Prostate gland (tissue), 2 donors: ENCODE results near the gene PLSCR3.

Source experiments
- POLR2A ChIP-seq: fragments of 450-650 bp; IDR thresholded peaks from one replicate; pipeline ENCODE4 v1.6.1; 2016; ENCODE audit warnings: antibody characterized with exemption, mild to moderate bottlenecking
- POLR2AphosphoS5 ChIP-seq: sonication (generic); formaldehyde crosslinking; IDR thresholded peaks from one replicate; pipeline ENCODE4 v1.6.1; 2017; ENCODE audit warnings: antibody characterized with exemption
- TF ChIP-seq, protein P1 (sequence below), 4 experiments: fragments of 200-600 bp in 2 of 4; fragments of 450-650 bp in 2 of 4; sonication (generic) in 2 of 4; IDR thresholded peaks; 1 replicate in 3 of 4; 2 replicates in 1 of 4; pipeline ENCODE4 v1.5.1; 2016 to 2019; ENCODE audit warnings: antibody characterized with exemption in 4 of 4, mild to moderate bottlenecking in 2 of 4, moderate library complexity in 2 of 4

DNA sequence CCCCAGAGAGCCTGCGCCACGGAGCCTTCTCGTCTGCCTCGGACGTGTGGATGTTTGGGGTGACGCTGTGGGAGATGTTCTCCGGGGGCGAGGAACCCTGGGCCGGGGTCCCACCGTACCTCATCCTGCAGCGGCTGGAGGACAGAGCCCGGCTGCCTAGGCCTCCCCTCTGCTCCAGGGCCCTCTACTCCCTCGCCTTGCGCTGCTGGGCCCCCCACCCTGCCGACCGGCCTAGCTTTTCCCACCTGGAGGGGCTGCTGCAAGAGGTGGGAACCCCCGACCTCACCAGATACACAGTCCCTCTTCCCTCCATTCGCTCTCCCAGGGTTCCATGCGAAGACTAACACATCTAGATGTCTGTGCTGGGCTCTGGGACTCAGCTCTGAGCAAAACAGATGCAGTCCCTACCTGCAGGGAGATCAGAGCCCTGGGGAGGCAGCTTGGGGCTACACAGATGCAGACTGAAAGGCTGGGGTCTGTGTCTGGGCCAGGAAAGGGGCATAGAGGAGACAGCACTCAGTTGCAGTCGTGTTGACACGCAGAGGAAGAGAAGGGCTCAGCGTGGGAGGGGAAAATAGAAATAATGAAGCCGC lies 9.7 kb downstream of the PLSCR3 start:
- TF ChIP-seq, protein P1, sequence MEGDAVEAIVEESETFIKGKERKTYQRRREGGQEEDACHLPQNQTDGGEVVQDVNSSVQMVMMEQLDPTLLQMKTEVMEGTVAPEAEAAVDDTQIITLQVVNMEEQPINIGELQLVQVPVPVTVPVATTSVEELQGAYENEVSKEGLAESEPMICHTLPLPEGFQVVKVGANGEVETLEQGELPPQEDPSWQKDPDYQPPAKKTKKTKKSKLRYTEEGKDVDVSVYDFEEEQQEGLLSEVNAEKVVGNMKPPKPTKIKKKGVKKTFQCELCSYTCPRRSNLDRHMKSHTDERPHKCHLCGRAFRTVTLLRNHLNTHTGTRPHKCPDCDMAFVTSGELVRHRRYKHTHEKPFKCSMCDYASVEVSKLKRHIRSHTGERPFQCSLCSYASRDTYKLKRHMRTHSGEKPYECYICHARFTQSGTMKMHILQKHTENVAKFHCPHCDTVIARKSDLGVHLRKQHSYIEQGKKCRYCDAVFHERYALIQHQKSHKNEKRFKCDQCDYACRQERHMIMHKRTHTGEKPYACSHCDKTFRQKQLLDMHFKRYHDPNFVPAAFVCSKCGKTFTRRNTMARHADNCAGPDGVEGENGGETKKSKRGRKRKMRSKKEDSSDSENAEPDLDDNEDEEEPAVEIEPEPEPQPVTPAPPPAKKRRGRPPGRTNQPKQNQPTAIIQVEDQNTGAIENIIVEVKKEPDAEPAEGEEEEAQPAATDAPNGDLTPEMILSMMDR (IDR thresholded peaks at IDR 0.05) = no peak
- TF ChIP-seq POLR2A (no peak), POLR2AphosphoS5 (no peak)
